Caco-2 (cell line): ENCODE measurements around the gene C6orf62. TPM values are rescaled to one million over a fixed set of nuclear protein-coding genes. Genes with fewer than 3 reads are reported as not detected.

Source experiments
- BruUV-seq: library from RNA; stranded (reverse); fragments of 400-500 nt; replicated peaks from 2 replicates; lab custom pipeline; 2021; lab: Mats Ljungman, UMichigan
- CTCF ChIA-PET: fragments of 300-600 bp; sonication (Branson Sonifier 250); formaldehyde crosslinking; loops from one replicate; lab custom pipeline; 2022; ENCODE audit warnings: antibody characterized with exemption; lab: Charles Lee
- POLR2A ChIA-PET: fragments of 300-600 bp; sonication (Branson Sonifier 250); formaldehyde crosslinking; loops from one replicate; lab custom pipeline; 2022; ENCODE audit warnings: antibody characterized with exemption; lab: Charles Lee
- DNase-seq, 2 experiments: peaks; one replicate each; pipeline versions ENCODE4 v3.0.0 to v3.0.0-alpha.2; 2020 to 2022
- H3K27me3 ChIP-seq: replicated peaks from 2 replicates; pipeline ENCODE4 v1.6.0; 2011; ENCODE audit warnings: low read length; ENCODE audit not compliant: control insufficient read depth, insufficient read depth
- H3K36me3 ChIP-seq: 2 replicates; pipeline ENCODE4 v1.5.1; 2011; ENCODE audit warnings: low read length; ENCODE audit not compliant: control insufficient read depth, insufficient read depth
- H3K4me1 ChIP-seq: fragments of 250-450 bp; sonication (Bioruptor Pico); 2 replicates; pipeline ENCODE4 v1.5.1; 2020; ENCODE audit warnings: mild to moderate bottlenecking
- H3K4me3 ChIP-seq: 2 replicates; pipeline ENCODE4 v1.5.1; 2011; ENCODE audit warnings: low read depth, mild to moderate bottlenecking, control low read depth, low read length
- H3K9me3 ChIP-seq: fragments of 250-450 bp; sonication (Bioruptor Pico); 2 replicates; pipeline ENCODE4 v1.5.1; 2020; ENCODE audit warnings: mild to moderate bottlenecking, moderate library complexity
- H3K27ac Mint-ChIP-seq: one replicate; pipeline ENCODE4 v1.8.0; 2022; ENCODE audit warnings: mixed read lengths; ENCODE audit not compliant: unreplicated experiment
- H3K27me3 Mint-ChIP-seq: one replicate; pipeline ENCODE4 v1.8.0; 2022; ENCODE audit warnings: mixed read lengths; ENCODE audit not compliant: insufficient read depth, unreplicated experiment
- H3K36me3 Mint-ChIP-seq: one replicate; pipeline ENCODE4 v1.8.0; 2022; ENCODE audit warnings: mild to moderate bottlenecking, mixed read lengths; ENCODE audit not compliant: insufficient read depth, unreplicated experiment
- H3K4me1 Mint-ChIP-seq: one replicate; pipeline ENCODE4 v1.8.0; 2022; ENCODE audit warnings: low read depth, mixed read lengths; ENCODE audit not compliant: unreplicated experiment
- H3K4me3 Mint-ChIP-seq: one replicate; pipeline ENCODE4 v1.8.0; 2022; ENCODE audit warnings: mild to moderate bottlenecking, moderate library complexity, mixed read lengths; ENCODE audit not compliant: unreplicated experiment
- H3K9me3 Mint-ChIP-seq: one replicate; pipeline ENCODE4 v1.8.0; 2022; ENCODE audit warnings: mixed read lengths; ENCODE audit not compliant: unreplicated experiment
- CTCF ChIP-seq, 2 experiments: fragments of 200-600 bp in 1 of 2; IDR thresholded peaks; 1 replicate in 1 of 2; 2 replicates in 1 of 2; pipeline versions ENCODE4 v1.5.1 to v1.8.0; 2011 to 2022; ENCODE audit warnings: antibody characterized with exemption in 1 of 2, control low read depth in 1 of 2, inconsistent platforms in 1 of 2, low read depth in 1 of 2, low read length in 1 of 2, mild to moderate bottlenecking in 1 of 2, moderate library complexity in 1 of 2; ENCODE audit not compliant: insufficient read depth in 1 of 2, severe bottlenecking in 1 of 2, unreplicated experiment in 1 of 2
- intact Hi-C: fragments of 100-400 bp; cut with micrococcal nuclease; formaldehyde crosslinking; loops from one replicate; pipeline ENCODE4 v1.10.0; 2022; ENCODE audit not compliant: unreplicated experiment
- total RNA-seq: library from RNA; stranded (reverse); gene quantifications from 2 replicates; pipeline ENCODE4 v1.2.3, GENCODE V29; 2022

Gene C6orf62
- total RNA-seq, 1 experiment from 2014 or later, result 74.2 TPM

DNA sequence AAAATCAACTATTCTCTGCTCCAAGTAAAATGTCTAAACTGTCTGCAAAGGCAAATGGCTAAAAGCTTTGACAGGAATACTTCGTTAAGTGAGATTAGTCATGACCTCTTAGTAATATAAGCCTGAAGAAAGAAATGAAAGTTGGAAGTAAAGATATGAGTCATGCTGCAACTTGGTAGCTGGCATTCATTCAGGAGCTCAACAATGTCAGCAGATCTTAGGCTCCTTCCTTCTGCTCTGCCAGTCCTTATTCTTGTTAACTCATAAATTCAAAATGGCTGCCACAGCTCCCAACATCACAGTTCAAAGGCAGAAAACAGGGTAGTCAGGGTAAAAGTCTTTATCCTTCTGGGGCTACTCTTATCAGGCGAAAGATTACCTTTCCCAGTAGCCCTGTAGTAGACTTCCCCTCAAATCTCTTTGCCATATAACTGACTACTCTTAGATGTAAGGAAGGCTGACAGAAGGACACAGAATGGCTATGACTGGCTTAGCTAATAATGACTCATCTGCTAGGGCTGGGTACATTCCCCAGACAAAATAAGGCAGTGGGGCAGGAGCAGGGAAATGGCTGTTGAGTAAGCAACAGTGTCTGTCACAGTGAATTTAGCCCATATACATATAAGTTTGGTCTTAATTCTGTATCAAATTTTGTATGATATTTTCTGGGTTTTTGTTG lies 24.4 kb upstream of the C6orf62 start:
- H3K9me3 Mint-ChIP-seq, result peaks cover 23% of the 10 kb centered on the region
- intact Hi-C loops, result no loop called here
- H3K36me3 Mint-ChIP-seq, result no peaks in the 10 kb centered on the region
- no TSS peak for BruUV-seq
- ChIA-PET CTCF (interaction anchor here (0.6 kb wide), 1 partner anchor 148 kb away, joined by 4 read pairs; no protein-coding TSS in a partner anchor), POLR2A (no interaction called here)
- H3K4me1 ChIP-seq, result no peaks in the 10 kb centered on the region
- H3K9me3 ChIP-seq, result no peaks in the 10 kb centered on the region
- no peaks in the 10 kb centered on the region for H3K27me3 ChIP-seq
- no peak for TF ChIP-seq CTCF (IDR thresholded peaks at IDR 0.05; ENCODE audit: insufficient read depth in 1 of 2, low read depth in 1 of 2, low read length in 1 of 2, severe bottlenecking in 1 of 2, unreplicated experiment in 1 of 2)
- H3K4me1 Mint-ChIP-seq, result no peaks in the 10 kb centered on the region
- DNase-seq, result no peak
- H3K4me3 Mint-ChIP-seq, result no peak overlapping the region
- no peak overlapping the region for H3K4me3 ChIP-seq
- H3K36me3 ChIP-seq, result no peaks in the 10 kb centered on the region
- H3K27ac Mint-ChIP-seq, result no peak overlapping the region
- no peaks in the 10 kb centered on the region for H3K27me3 Mint-ChIP-seq

- H3K27me3 Mint-ChIP-seq, result no peaks in the 10 kb centered on the region
- Histone ChIP-seq H3K36me3 (no peaks in the 10 kb centered on the region), H3K9me3 (no peaks in the 10 kb centered on the region), H3K4me1 (no peaks in the 10 kb centered on the region), H3K27me3 (no peaks in the 10 kb centered on the region), H3K4me3 (no peak overlapping the region)
- no peak for TF ChIP-seq CTCF (IDR thresholded peaks at IDR 0.05; ENCODE audit: insufficient read depth in 1 of 2, low read depth in 1 of 2, low read length in 1 of 2, severe bottlenecking in 1 of 2, unreplicated experiment in 1 of 2)
- BruUV-seq, result no TSS peak
- CTCF ChIA-PET, result no interaction called here
- no peaks in the 10 kb centered on the region for H3K4me1 Mint-ChIP-seq
- intact Hi-C loops, result no loop called here
- DNase-seq, result no peak
- H3K4me3 Mint-ChIP-seq, result no peak overlapping the region
- POLR2A ChIA-PET, result no interaction called here
- no peak overlapping the region for H3K27ac Mint-ChIP-seq
- H3K9me3 Mint-ChIP-seq, result peaks cover 23% of the 10 kb centered on the region
- H3K36me3 Mint-ChIP-seq, result no peaks in the 10 kb centered on the region
Observed at GRCh38 chr6:24742216-24742738, 23.3 kb upstream of the C6orf62 start.

- no TSS peak for BruUV-seq
Observed at GRCh38 chr6:24740861-24741260, 21.9 kb upstream of the C6orf62 start.

More at GRCh38 chr6:24740861-24741260, 21.9 kb upstream of the C6orf62 start:
- intact Hi-C loops, result no loop called here
- H3K36me3 ChIP-seq, result no peaks in the 10 kb centered on the region
- ChIA-PET POLR2A (no interaction called here), CTCF (no interaction called here)
- no peaks in the 10 kb centered on the region for H3K36me3 Mint-ChIP-seq
- H3K27me3 Mint-ChIP-seq, result no peaks in the 10 kb centered on the region
- no peaks in the 10 kb centered on the region for H3K27me3 ChIP-seq
- peaks cover 26% of the 10 kb centered on the region for H3K9me3 Mint-ChIP-seq
- H3K27ac Mint-ChIP-seq, result no peak overlapping the region
- H3K4me3 ChIP-seq, result no peak overlapping the region
- no peak for DNase-seq
- peaks cover 6% of the 10 kb centered on the region for H3K4me1 Mint-ChIP-seq
- no peak overlapping the region for H3K4me3 Mint-ChIP-seq
- no peaks in the 10 kb centered on the region for H3K9me3 ChIP-seq
- no peaks in the 10 kb centered on the region for H3K4me1 ChIP-seq
- no peak for TF ChIP-seq CTCF (IDR thresholded peaks at IDR 0.05; ENCODE audit: insufficient read depth in 1 of 2, low read depth in 1 of 2, low read length in 1 of 2, severe bottlenecking in 1 of 2, unreplicated experiment in 1 of 2)
